A549 (cell line): Measurements from ENCODE around the gene OR4K2. TPM values are rescaled to one million over a fixed set of nuclear protein-coding genes. Genes with fewer than 3 reads are reported as not detected.

ENCODE experiments used
- ATAC-seq, 2 experiments: fragments of 200-7000 bp in 1 of 2; fragments of >200 bp in 1 of 2; cut with Nextera tagmentation in 1 of 2; cut with Tn5 transposase in 1 of 2; 3 replicates each; pipeline versions ENCODE4 v1.8.0 to v1.9.1; 2018 to 2020; ENCODE audit warnings: mild to moderate bottlenecking in 1 of 2, moderate library complexity in 1 of 2
- CTCF ChIA-PET: fragments of 300-600 bp; sonication (Branson Sonifier 250); formaldehyde crosslinking; extraction: SDS; loops from one replicate; lab custom pipeline; 2021; ENCODE audit warnings: antibody characterized with exemption, inconsistent platforms; lab: Yijun Ruan, JAX
- POLR2A ChIA-PET: fragments of 350-600 bp; formaldehyde crosslinking; extraction: SDS; loops from one replicate; lab custom pipeline; 2021; ENCODE audit warnings: antibody characterized with exemption, inconsistent platforms; lab: Yijun Ruan, JAX
- DNase-seq, 2 experiments: peaks; one replicate each; pipeline versions ENCODE4 v3.0.0 to v3.0.0-alpha.2; 2011 to 2016; ENCODE audit warnings: low read depth in 1 of 2, low spot score in 1 of 2
- FAIRE-seq: peaks from 2 replicates; lab custom pipeline; 2011; peaks lifted over from hg19 to GRCh38; lab: Jason Lieb, UNC
- H3K27ac ChIP-seq, 2 experiments: fragments of >200 bp; sonication (Bioruptor Twin); formaldehyde crosslinking; 3 replicates each; pipeline ENCODE4 v1.5.1; 2016 to 2017
- H3K4me1 ChIP-seq: fragments of >200 bp; sonication (Bioruptor Twin); formaldehyde crosslinking; 3 replicates; pipeline ENCODE4 v1.6.1; 2016
- H3K4me2 ChIP-seq: fragments of >200 bp; sonication (Bioruptor Twin); formaldehyde crosslinking; 3 replicates; pipeline ENCODE4 v1.6.1; 2016
- H3K4me3 ChIP-seq: fragments of >200 bp; sonication (Bioruptor Twin); formaldehyde crosslinking; 3 replicates; pipeline ENCODE4 v1.5.1; 2016
- H3K9me3 ChIP-seq: fragments of >200 bp; sonication (Bioruptor Twin); formaldehyde crosslinking; 3 replicates; pipeline ENCODE4 v1.6.1; 2016
- CBX2 ChIP-seq: fragments of 200-600 bp; sonication (generic); IDR thresholded peaks from 2 replicates; pipeline ENCODE4 v1.6.1; 2016; ENCODE audit warnings: low read depth, mild to moderate bottlenecking, borderline replicate concordance
- CBX8 ChIP-seq: fragments of 200-600 bp; sonication (generic); IDR thresholded peaks from 2 replicates; pipeline ENCODE4 v1.6.1; 2016
- CEBPB ChIP-seq, 2 experiments: fragments of >200 bp in 1 of 2; sonication (Bioruptor Twin) in 1 of 2; formaldehyde crosslinking in 1 of 2; IDR thresholded peaks; 2 replicates each; pipeline ENCODE4 v1.6.1; 2012 to 2016
- CHD2 ChIP-seq: fragments of 150-350 bp; IDR thresholded peaks from 2 replicates; pipeline ENCODE4 v1.6.1; 2014; ENCODE audit warnings: low read length; ENCODE audit not compliant: partially characterized antibody
- CHD4 ChIP-seq: fragments of 200-600 bp; sonication (generic); IDR thresholded peaks from 2 replicates; pipeline ENCODE4 v1.6.1; 2016; ENCODE audit warnings: antibody characterized with exemption, mild to moderate bottlenecking, borderline replicate concordance
- E2F6 ChIP-seq: IDR thresholded peaks from 2 replicates; pipeline ENCODE4 v1.6.1; 2012; ENCODE audit warnings: low read depth, borderline replicate concordance
- ESRRA ChIP-seq: fragments of 150-350 bp; IDR thresholded peaks from 2 replicates; pipeline ENCODE4 v1.6.1; 2014; ENCODE audit warnings: mild to moderate bottlenecking, low read length, borderline replicate concordance
- FOSL2 ChIP-seq, 2 experiments: fragments of 450-650 bp in 1 of 2; fragments of >200 bp in 1 of 2; sonication (Bioruptor Twin) in 1 of 2; formaldehyde crosslinking; IDR thresholded peaks; 2 replicates each; pipeline versions ENCODE4 v1.5.0 to v1.6.1; 2016 to 2020; ENCODE audit warnings: mild to moderate bottlenecking in 1 of 2, moderate library complexity in 1 of 2
- FOXS1 ChIP-seq: fragments of 250-450 bp; sonication (Bioruptor Pico); IDR thresholded peaks from 2 replicates; pipeline ENCODE4 v1.5.0; 2020; ENCODE audit warnings: mild to moderate bottlenecking, moderate library complexity
- GATA3 ChIP-seq: IDR thresholded peaks from 2 replicates; pipeline ENCODE4 v1.6.1; 2012; ENCODE audit warnings: borderline replicate concordance
- HOXA7 ChIP-seq: fragments of 250-450 bp; sonication (Bioruptor Pico); IDR thresholded peaks from 2 replicates; pipeline ENCODE4 v1.5.0; 2020; ENCODE audit warnings: mild to moderate bottlenecking, moderate library complexity
- HOXB13 ChIP-seq: fragments of 250-450 bp; sonication (Bioruptor Pico); IDR thresholded peaks from 2 replicates; pipeline ENCODE4 v1.5.0; 2020; ENCODE audit warnings: low read depth, mild to moderate bottlenecking, moderate library complexity
- JUNB ChIP-seq: fragments of >200 bp; sonication (Bioruptor Twin); formaldehyde crosslinking; IDR thresholded peaks from 2 replicates; pipeline ENCODE4 v1.6.1; 2016
- KDM1A ChIP-seq: fragments of 200-600 bp; sonication (generic); IDR thresholded peaks from 2 replicates; pipeline ENCODE4 v1.6.1; 2016; ENCODE audit warnings: low read depth, mild to moderate bottlenecking
- KDM5A ChIP-seq: fragments of 200-600 bp; sonication (generic); IDR thresholded peaks from 2 replicates; pipeline ENCODE4 v1.6.1; 2016; ENCODE audit warnings: antibody characterized with exemption, mild to moderate bottlenecking
- MAFK ChIP-seq: fragments of 450-650 bp; IDR thresholded peaks from 2 replicates; pipeline ENCODE4 v1.6.1; 2014; ENCODE audit not compliant: partially characterized antibody
- MAX ChIP-seq: IDR thresholded peaks from 2 replicates; pipeline ENCODE4 v1.6.1; 2012
- NFE2L2 ChIP-seq: fragments of 150-350 bp; conservative IDR thresholded peaks from 2 replicates; pipeline ENCODE4 v1.6.1; 2014; ENCODE audit warnings: low read length
- NPAS2 ChIP-seq: fragments of 250-450 bp; sonication (Bioruptor Pico); IDR thresholded peaks from 2 replicates; pipeline ENCODE4 v1.8.0; 2022; ENCODE audit warnings: mild to moderate bottlenecking, moderate library complexity, borderline replicate concordance
- NR3C1 ChIP-seq: fragments of >200 bp; sonication (Bioruptor Twin); formaldehyde crosslinking; IDR thresholded peaks from 3 replicates; pipeline ENCODE4 v1.6.1; 2017
- PBX3 ChIP-seq: IDR thresholded peaks from 2 replicates; pipeline ENCODE4 v1.6.1; 2012
- PHF8 ChIP-seq: fragments of 200-600 bp; sonication (generic); IDR thresholded peaks from 2 replicates; pipeline ENCODE4 v1.6.1; 2016; ENCODE audit warnings: low read depth, mild to moderate bottlenecking, antibody characterized with exemption, moderate library complexity, borderline replicate concordance
- POLR2A ChIP-seq: IDR thresholded peaks from 2 replicates; pipeline ENCODE4 v1.6.1; 2012; ENCODE audit warnings: mild to moderate bottlenecking, low read length
- RAD21 ChIP-seq, 2 experiments: fragments of >200 bp in 1 of 2; sonication (Bioruptor Twin) in 1 of 2; formaldehyde crosslinking in 1 of 2; IDR thresholded peaks in 1 of 2; conservative IDR thresholded peaks in 1 of 2; 2 replicates in 1 of 2; 3 replicates in 1 of 2; pipeline ENCODE4 v1.6.1; 2012 to 2018; ENCODE audit warnings: inconsistent platforms in 1 of 2
- RARB ChIP-seq: fragments of 250-450 bp; sonication (Bioruptor Pico); IDR thresholded peaks from 2 replicates; pipeline ENCODE4 v1.8.0; 2021; ENCODE audit warnings: mild to moderate bottlenecking, moderate library complexity
- REST ChIP-seq: fragments of 200-600 bp; sonication (generic); IDR thresholded peaks from 2 replicates; pipeline ENCODE4 v1.6.1; 2016; ENCODE audit warnings: antibody characterized with exemption, mild to moderate bottlenecking, moderate library complexity
- SMC3 ChIP-seq: fragments of >200 bp; sonication (Bioruptor Twin); formaldehyde crosslinking; IDR thresholded peaks from 3 replicates; pipeline ENCODE4 v1.6.1; 2018; ENCODE audit warnings: inconsistent platforms
- SREBF2 ChIP-seq: fragments of 450-650 bp; IDR thresholded peaks from 2 replicates; pipeline ENCODE4 v1.6.1; 2014; ENCODE audit warnings: mild to moderate bottlenecking, moderate library complexity
- TP53 ChIP-seq: fragments of 250-450 bp; sonication (Bioruptor Pico); IDR thresholded peaks from 2 replicates; pipeline ENCODE4 v1.5.0; 2021; ENCODE audit warnings: mild to moderate bottlenecking, moderate library complexity
- ZNF302 ChIP-seq: fragments of 250-450 bp; sonication (Bioruptor Pico); IDR thresholded peaks from 2 replicates; pipeline ENCODE4 v1.9.0; 2021; ENCODE audit warnings: inconsistent platforms, mild to moderate bottlenecking, moderate library complexity
- WGBS: methylation state at CpG from one replicate; pipeline ENCODE4 v1.1.6; 2017; ENCODE audit errors: missing lambda C conversion rate; 5-methylcytosine and 5-hydroxymethylcytosine counted together
- polyA plus RNA-seq, 4 experiments: library from polyadenylated mRNA; depleted of rRNA in 3 of 4; stranded (reverse); fragments of >200 nt; fragmentation: RNase III in 1 of 4; extraction: RNeasy Plus Mini Kit Qiagen cat#74134 plus additional on column Dnase treatment in 1 of 4; gene quantifications; 2 replicates in 3 of 4; 3 replicates in 1 of 4; pipeline ENCODE4 v1.2.3, GENCODE V29; 2011 to 2017

The OR4K2 gene
- polyA plus RNA-seq, 2 of the 4 experiments (the other 2 are of a cell fraction): not detected

GRCh38 chr14:19906665-19907064, 31.7 kb downstream of the OR4K2 start:
- Histone ChIP-seq H3K4me1 (no peaks in the 10 kb centered on the region), H3K4me3 (no peak overlapping the region), H3K9me3 (no peaks in the 10 kb centered on the region), H3K27ac (no peak overlapping the region), H3K4me2 (no peak overlapping the region)
- ATAC-seq (no peak), DNase-seq (no peak), FAIRE-seq (peak; percentile 97)
- ChIA-PET POLR2A (no interaction called here), CTCF (interaction anchor here (1.0 kb wide), 1 partner anchor 9 kb away, joined by 3 read pairs; no protein-coding TSS in a partner anchor)
- TF ChIP-seq GATA3 (no peak), JUNB (no peak), CBX8 (no peak), E2F6 (no peak)

- POLR2A ChIA-PET: no interaction called here
- CTCF ChIA-PET: interaction anchor here (1.4 to 1.9 kb wide), 2 partner anchors 16 to 23 kb away, joined by 3 to 5 read pairs; no protein-coding TSS in a partner anchor
- 3% methylated on average over 3 of the region's 3 CpGs for WGBS
Observed at GRCh38 chr14:19911114-19911513, 36.2 kb downstream of the OR4K2 start.

GRCh38 chr14:19917243-19917642, 42.3 kb downstream of the OR4K2 start:
- Histone ChIP-seq H3K9me3 (no peaks in the 10 kb centered on the region), H3K4me2 (no peak overlapping the region), H3K4me1 (peaks cover 8% of the 10 kb centered on the region; the same call in 2 of the 3 replicates), H3K27ac (no peak overlapping the region), H3K4me3 (no peak overlapping the region)
- ChIA-PET CTCF (no interaction called here), POLR2A (no interaction called here)
- 18% methylated on average over 3 of the region's 3 CpGs for WGBS
- TF ChIP-seq PHF8: no peak
- no peak for TF ChIP-seq FOSL2 (IDR thresholded peaks at IDR 0.05)
- no peak for TF ChIP-seq FOSL2 (CRISPR knock-in tag; IDR thresholded peaks at IDR 0.05)
- TF ChIP-seq CEBPB (IDR thresholded peaks at IDR 0.05): no peak
- no peak for TF ChIP-seq SMC3
- TF ChIP-seq KDM1A: no peak
- TF ChIP-seq FOXS1 (CRISPR knock-in tag): no peak
- TF ChIP-seq CHD4: no peak
- no peak for TF ChIP-seq KDM5A
- TF ChIP-seq PBX3: no peak
- TF ChIP-seq HOXB13: no peak
- TF ChIP-seq RAD21 (conservative IDR thresholded peaks at IDR 0.05 in 1 of 2, IDR thresholded peaks at IDR 0.05 in 1 of 2): no peak
- TF ChIP-seq CBX2: no peak
- no peak for TF ChIP-seq NPAS2
- TF ChIP-seq NR3C1: no peak
- TF ChIP-seq HOXA7: no peak
- TF ChIP-seq CBX8: no peak
- no peak for TF ChIP-seq MAX
- no peak for TF ChIP-seq MAFK
- DNase-seq (no peak), FAIRE-seq (no peak), ATAC-seq (no peak)

More at GRCh38 chr14:19911114-19911513, 36.2 kb downstream of the OR4K2 start:
- no peak overlapping the region for H3K4me2 ChIP-seq
- ATAC-seq: no peak
- DNase-seq: no peak
- FAIRE-seq: no peak
- H3K9me3 ChIP-seq: no peaks in the 10 kb centered on the region
- TF ChIP-seq MAFK (no peak), RARB (CRISPR knock-in tag) (no peak), NR3C1 (no peak), CHD2 (no peak), REST (no peak), SREBF2 (no peak), TP53 (CRISPR knock-in tag) (no peak), POLR2A (no peak), KDM5A (no peak), ZNF302 (CRISPR knock-in tag) (no peak), NFE2L2 (no peak), ESRRA (no peak), CEBPB (IDR thresholded peaks at IDR 0.05) (no peak), SMC3 (no peak), CBX2 (no peak)
- H3K27ac ChIP-seq: no peak overlapping the region
- no peaks in the 10 kb centered on the region for H3K4me1 ChIP-seq
- no peak overlapping the region for H3K4me3 ChIP-seq
